A549 (cell line): ENCODE data around the gene APOBEC3A. TPM values are rescaled to one million over a fixed set of nuclear protein-coding genes. Genes with fewer than 3 reads are reported as not detected.
"Not testable (repeated sequence)": the region's sequence is repeated elsewhere in the genome, so short reads cannot be mapped to it uniquely, and the experiment has no call there.

Source experiments
- ATAC-seq, 2 experiments: fragments of 200-7000 bp in 1 of 2; fragments of >200 bp in 1 of 2; cut with Nextera tagmentation in 1 of 2; cut with Tn5 transposase in 1 of 2; 3 replicates each; pipeline versions ENCODE4 v1.8.0 to v1.9.1; 2018 to 2020; ENCODE audit warnings: mild to moderate bottlenecking in 1 of 2, moderate library complexity in 1 of 2
- CTCF ChIA-PET: fragments of 300-600 bp; sonication (Branson Sonifier 250); formaldehyde crosslinking; extraction: SDS; loops from one replicate; lab custom pipeline; 2021; ENCODE audit warnings: antibody characterized with exemption, inconsistent platforms; lab: Yijun Ruan, JAX
- POLR2A ChIA-PET: fragments of 350-600 bp; formaldehyde crosslinking; extraction: SDS; loops from one replicate; lab custom pipeline; 2021; ENCODE audit warnings: antibody characterized with exemption, inconsistent platforms; lab: Yijun Ruan, JAX
- DNase-seq, 2 experiments: peaks; one replicate each; pipeline versions ENCODE4 v3.0.0 to v3.0.0-alpha.2; 2011 to 2016; ENCODE audit warnings: low read depth in 1 of 2, low spot score in 1 of 2
- FAIRE-seq: peaks from 2 replicates; lab custom pipeline; 2011; peaks lifted over from hg19 to GRCh38; lab: Jason Lieb, UNC
- H3K27ac ChIP-seq, 2 experiments: fragments of >200 bp; sonication (Bioruptor Twin); formaldehyde crosslinking; 3 replicates each; pipeline ENCODE4 v1.5.1; 2016 to 2017
- H3K4me1 ChIP-seq: fragments of >200 bp; sonication (Bioruptor Twin); formaldehyde crosslinking; 3 replicates; pipeline ENCODE4 v1.6.1; 2016
- H3K4me2 ChIP-seq: fragments of >200 bp; sonication (Bioruptor Twin); formaldehyde crosslinking; 3 replicates; pipeline ENCODE4 v1.6.1; 2016
- H3K4me3 ChIP-seq: fragments of >200 bp; sonication (Bioruptor Twin); formaldehyde crosslinking; 3 replicates; pipeline ENCODE4 v1.5.1; 2016
- H3K9me3 ChIP-seq: fragments of >200 bp; sonication (Bioruptor Twin); formaldehyde crosslinking; 3 replicates; pipeline ENCODE4 v1.6.1; 2016
- BHLHE40 ChIP-seq: IDR thresholded peaks from 2 replicates; pipeline ENCODE4 v1.6.1; 2012; ENCODE audit warnings: low read depth, low read length, inconsistent platforms
- CEBPB ChIP-seq, 2 experiments: fragments of >200 bp in 1 of 2; sonication (Bioruptor Twin) in 1 of 2; formaldehyde crosslinking in 1 of 2; IDR thresholded peaks; 2 replicates each; pipeline ENCODE4 v1.6.1; 2012 to 2016
- E2F6 ChIP-seq: IDR thresholded peaks from 2 replicates; pipeline ENCODE4 v1.6.1; 2012; ENCODE audit warnings: low read depth, borderline replicate concordance
- ESRRA ChIP-seq: fragments of 150-350 bp; IDR thresholded peaks from 2 replicates; pipeline ENCODE4 v1.6.1; 2014; ENCODE audit warnings: mild to moderate bottlenecking, low read length, borderline replicate concordance
- FOSL2 ChIP-seq, 2 experiments: fragments of 450-650 bp in 1 of 2; fragments of >200 bp in 1 of 2; sonication (Bioruptor Twin) in 1 of 2; formaldehyde crosslinking; IDR thresholded peaks; 2 replicates each; pipeline versions ENCODE4 v1.5.0 to v1.6.1; 2016 to 2020; ENCODE audit warnings: mild to moderate bottlenecking in 1 of 2, moderate library complexity in 1 of 2
- GATA3 ChIP-seq: IDR thresholded peaks from 2 replicates; pipeline ENCODE4 v1.6.1; 2012; ENCODE audit warnings: borderline replicate concordance
- KDM1A ChIP-seq: fragments of 200-600 bp; sonication (generic); IDR thresholded peaks from 2 replicates; pipeline ENCODE4 v1.6.1; 2016; ENCODE audit warnings: low read depth, mild to moderate bottlenecking
- MAFK ChIP-seq: fragments of 450-650 bp; IDR thresholded peaks from 2 replicates; pipeline ENCODE4 v1.6.1; 2014; ENCODE audit not compliant: partially characterized antibody
- MAX ChIP-seq: IDR thresholded peaks from 2 replicates; pipeline ENCODE4 v1.6.1; 2012
- MAZ ChIP-seq: fragments of 150-350 bp; IDR thresholded peaks from 2 replicates; pipeline ENCODE4 v1.6.1; 2014; ENCODE audit warnings: antibody characterized with exemption, low read depth, low read length, borderline replicate concordance
- NPAS2 ChIP-seq: fragments of 250-450 bp; sonication (Bioruptor Pico); IDR thresholded peaks from 2 replicates; pipeline ENCODE4 v1.8.0; 2022; ENCODE audit warnings: mild to moderate bottlenecking, moderate library complexity, borderline replicate concordance
- RARB ChIP-seq: fragments of 250-450 bp; sonication (Bioruptor Pico); IDR thresholded peaks from 2 replicates; pipeline ENCODE4 v1.8.0; 2021; ENCODE audit warnings: mild to moderate bottlenecking, moderate library complexity
- REST ChIP-seq: fragments of 200-600 bp; sonication (generic); IDR thresholded peaks from 2 replicates; pipeline ENCODE4 v1.6.1; 2016; ENCODE audit warnings: antibody characterized with exemption, mild to moderate bottlenecking, moderate library complexity
- RFX5 ChIP-seq: fragments of 450-650 bp; IDR thresholded peaks from 2 replicates; pipeline ENCODE4 v1.7.1; 2014; ENCODE audit warnings: antibody characterized with exemption, mild to moderate bottlenecking, moderate library complexity
- SMC3 ChIP-seq: fragments of >200 bp; sonication (Bioruptor Twin); formaldehyde crosslinking; IDR thresholded peaks from 3 replicates; pipeline ENCODE4 v1.6.1; 2018; ENCODE audit warnings: inconsistent platforms
- ZC3H11A ChIP-seq: fragments of 450-650 bp; IDR thresholded peaks from 2 replicates; pipeline ENCODE4 v1.6.1; 2014; ENCODE audit warnings: antibody characterized with exemption, mild to moderate bottlenecking
- ZNF302 ChIP-seq: fragments of 250-450 bp; sonication (Bioruptor Pico); IDR thresholded peaks from 2 replicates; pipeline ENCODE4 v1.9.0; 2021; ENCODE audit warnings: inconsistent platforms, mild to moderate bottlenecking, moderate library complexity
- ZSCAN20 ChIP-seq: fragments of 250-450 bp; sonication (Bioruptor Pico); IDR thresholded peaks from 2 replicates; pipeline ENCODE4 v1.8.0; 2022; ENCODE audit warnings: mild to moderate bottlenecking, moderate library complexity
- whole genome bisulfite sequencing: methylation state at CpG from one replicate; pipeline ENCODE4 v1.1.6; 2017; ENCODE audit errors: missing lambda C conversion rate; 5-methylcytosine and 5-hydroxymethylcytosine counted together
- polyA plus RNA-seq, 4 experiments: library from polyadenylated mRNA; depleted of rRNA in 3 of 4; stranded (reverse); fragments of >200 nt; fragmentation: RNase III in 1 of 4; extraction: RNeasy Plus Mini Kit Qiagen cat#74134 plus additional on column Dnase treatment in 1 of 4; gene quantifications; 2 replicates in 3 of 4; 3 replicates in 1 of 4; pipeline ENCODE4 v1.2.3, GENCODE V29; 2011 to 2017

APOBEC3A gene
- polyA plus RNA-seq, 2 of the 4 experiments (the other 2 are of a cell fraction): not detected

GRCh38 chr22:38974170-38974825 is 16.9 kb downstream of the APOBEC3A start:
- no peak overlapping the region for H3K27ac ChIP-seq
- no peaks in the 10 kb centered on the region for H3K4me1 ChIP-seq
- FAIRE-seq (no peak), ATAC-seq (peak in 1 of 2 experiments; percentile 62; a peak in 2 of 6 replicates)
- CTCF ChIA-PET: interaction anchor here (0.6 to 4.4 kb wide), 10 partner anchors 10 to 268 kb away, joined by 3 to 28 read pairs (median 4); partner anchors contain the start of gene GTPBP1
- 73% methylated on average over 18 of the region's 18 CpGs for WGBS
- peaks cover 5% of the 10 kb centered on the region; the same call in 1 of the 3 replicates for H3K9me3 ChIP-seq
- no peak overlapping the region for H3K4me2 ChIP-seq
- TF ChIP-seq GATA3: no peak
- no peak for TF ChIP-seq RARB (CRISPR knock-in tag)
- TF ChIP-seq, all 56 proteins: peak for 0
- POLR2A ChIA-PET: no interaction called here
- no peak for DNase-seq
- H3K4me3 ChIP-seq: no peak overlapping the region

GRCh38 chr22:38974826-38975175 is 17.4 kb downstream of the APOBEC3A start:
- POLR2A ChIA-PET: no interaction called here
- 73% methylated on average over 4 of the region's 7 CpGs for WGBS
- no peak for DNase-seq
- H3K4me3 ChIP-seq: no peak overlapping the region
- no peaks in the 10 kb centered on the region for H3K4me1 ChIP-seq
- no peak overlapping the region for H3K27ac ChIP-seq
- H3K4me2 ChIP-seq: no peak overlapping the region
- CTCF ChIA-PET: interaction anchor here (0.6 to 4.4 kb wide), 3 partner anchors 10 to 269 kb away, joined by 3 to 28 read pairs (median 4); partner anchors contain the start of gene GTPBP1
- peaks cover 5% of the 10 kb centered on the region; the same call in 1 of the 3 replicates for H3K9me3 ChIP-seq
- TF ChIP-seq NPAS2 (CRISPR knock-in tag) (no peak), MAX (no peak), REST (no peak), BHLHE40 (no peak), CEBPB (IDR thresholded peaks at IDR 0.05) (no peak), MAFK (no peak), ESRRA (no peak), RFX5 (no peak), ZNF302 (CRISPR knock-in tag) (no peak), SMC3 (no peak), FOSL2 (IDR thresholded peaks at IDR 0.05) (no peak), FOSL2 (CRISPR knock-in tag; IDR thresholded peaks at IDR 0.05) (no peak), ZSCAN20 (CRISPR knock-in tag) (no peak), E2F6 (no peak), ZC3H11A (no peak), KDM1A (no peak), MAZ (no peak)
- ATAC-seq: no peak
- FAIRE-seq: no peak

GRCh38 chr22:38977289-38977688 is 19.9 kb downstream of the APOBEC3A start:
- H3K4me3 ChIP-seq, CTCF ChIA-PET, ATAC-seq, FAIRE-seq, H3K27ac ChIP-seq, H3K4me2 ChIP-seq, POLR2A ChIA-PET, H3K9me3 ChIP-seq, DNase-seq, H3K4me1 ChIP-seq: not testable (repeated sequence)
- 91% methylated on average over 4 of the region's 4 CpGs for WGBS

- FAIRE-seq, ATAC-seq, H3K27ac ChIP-seq, H3K4me2 ChIP-seq, H3K4me3 ChIP-seq, DNase-seq, POLR2A ChIA-PET: not testable (repeated sequence)
- CTCF ChIA-PET: interaction anchor here (3.3 kb wide), 1 partner anchor 23 kb away, joined by 15 read pairs; no protein-coding TSS in a partner anchor
- WGBS: 71% methylated on average over 10 of the region's 10 CpGs
- H3K9me3 ChIP-seq: peaks cover 12% of the 10 kb centered on the region; the same call in 1 of the 3 replicates
- H3K4me1 ChIP-seq: peaks cover 13% of the 10 kb centered on the region; the same call in 2 of the 3 replicates
These were observed 23.2 kb downstream of the APOBEC3A start for GRCh38 chr22:38980587-38980986.
